ENCODE measurements around the gene ADPRHL1.

ADPRHL1 gene

DNA sequence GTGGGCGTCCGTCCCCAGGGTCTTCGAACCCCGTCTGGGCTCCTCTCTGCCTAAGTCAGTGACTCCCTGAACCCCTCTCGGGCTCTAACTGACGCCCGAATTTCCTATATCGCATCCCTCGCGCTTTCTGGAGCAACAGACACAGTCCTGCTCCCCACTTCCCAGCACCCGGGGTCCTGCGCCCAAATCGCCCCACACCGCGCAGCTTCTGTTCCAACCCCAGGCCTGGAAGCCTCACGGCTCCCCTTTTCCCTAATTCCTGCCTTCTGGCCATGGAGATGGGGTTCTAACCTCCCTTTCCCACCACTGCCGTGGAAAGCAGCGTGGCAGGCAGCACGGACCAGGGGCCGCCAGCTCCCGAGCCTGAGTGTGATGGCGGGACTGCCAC lies 87.7 kb downstream of the ADPRHL1 start:
- H3K4me3 ChIP-seq (ENCODE audit: insufficient read length, low read depth), result no peak overlapping the region
- no peaks in the 10 kb centered on the region for H3K9me3 ChIP-seq (ENCODE audit: insufficient read depth, low read length)
- H3K27me3 ChIP-seq (ENCODE audit: insufficient read depth, insufficient read length), result no peaks in the 10 kb centered on the region
- no peak for DNase-seq (ENCODE audit: low read depth, low spot score)
- H3K36me3 ChIP-seq (ENCODE audit: insufficient read depth, insufficient read length, low read length), result peaks cover 3% of the 10 kb centered on the region
- peaks cover 22% of the 10 kb centered on the region for H3K4me1 ChIP-seq (ENCODE audit: insufficient read depth, insufficient read length)
- no peak for TF ChIP-seq ZNF274 (IDR thresholded peaks at IDR 0.05; ENCODE audit: low read depth, low read length)
- TF ChIP-seq YY1 (IDR thresholded peaks at IDR 0.05; ENCODE audit: insufficient read depth, insufficient read length), result no peak
- TF ChIP-seq SUZ12 (IDR thresholded peaks at IDR 0.05; ENCODE audit: extremely low read depth, insufficient read depth, insufficient read length), result no peak
- peak overlapping the region; percentile 32 for H3K9ac ChIP-seq (ENCODE audit: insufficient read length, low read depth)

DNA sequence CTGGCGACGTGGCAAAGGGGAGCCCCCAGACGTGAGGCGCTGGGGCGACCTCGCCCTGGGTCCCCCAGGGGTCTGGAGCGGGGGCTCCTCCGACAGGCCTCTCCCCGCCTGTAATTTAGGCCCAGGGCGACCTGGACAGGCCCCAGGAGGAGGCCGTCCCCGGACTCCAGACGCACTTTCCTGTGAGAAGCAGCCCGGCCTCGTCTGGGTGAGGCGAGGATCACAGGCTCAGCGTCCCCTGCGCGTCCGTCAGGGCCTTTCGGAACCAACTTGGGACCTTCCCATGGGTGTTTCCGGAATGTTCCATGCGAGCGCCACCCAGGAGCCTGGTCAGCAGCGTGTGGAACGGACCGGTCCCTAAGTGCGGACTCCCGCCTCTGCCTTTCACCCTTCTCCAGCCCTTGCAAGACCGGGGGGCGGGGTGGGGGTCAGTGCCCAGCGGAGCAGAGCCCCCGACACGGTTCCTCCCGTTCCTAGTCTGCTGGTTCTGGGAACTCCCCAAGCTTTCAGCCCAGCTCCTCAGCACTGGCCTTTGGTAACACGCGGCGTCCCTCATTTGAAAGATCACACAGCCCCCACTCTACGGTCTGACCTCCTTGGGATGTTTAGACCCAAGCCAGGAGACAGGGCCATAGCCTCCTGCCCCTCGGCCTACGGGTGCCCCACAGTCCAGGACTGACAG lies 88.2 kb downstream of the ADPRHL1 start:
- Histone ChIP-seq H3K9ac (ENCODE audit: insufficient read length, low read depth) (no peak overlapping the region), H3K27me3 (ENCODE audit: insufficient read depth, insufficient read length) (no peaks in the 10 kb centered on the region), H3K4me3 (ENCODE audit: insufficient read length, low read depth) (no peak overlapping the region), H3K36me3 (ENCODE audit: insufficient read depth, insufficient read length, low read length) (peaks cover 3% of the 10 kb centered on the region), H3K9me3 (ENCODE audit: insufficient read depth, low read length) (no peaks in the 10 kb centered on the region), H3K4me1 (ENCODE audit: insufficient read depth, insufficient read length) (peaks cover 22% of the 10 kb centered on the region)
- TF ChIP-seq YY1 (IDR thresholded peaks at IDR 0.05; ENCODE audit: insufficient read depth, insufficient read length) (no peak), ZNF274 (IDR thresholded peaks at IDR 0.05; ENCODE audit: low read depth, low read length) (no peak), SUZ12 (IDR thresholded peaks at IDR 0.05; ENCODE audit: extremely low read depth, insufficient read depth, insufficient read length) (no peak)
- no peak for DNase-seq (ENCODE audit: low read depth, low spot score)

DNA sequence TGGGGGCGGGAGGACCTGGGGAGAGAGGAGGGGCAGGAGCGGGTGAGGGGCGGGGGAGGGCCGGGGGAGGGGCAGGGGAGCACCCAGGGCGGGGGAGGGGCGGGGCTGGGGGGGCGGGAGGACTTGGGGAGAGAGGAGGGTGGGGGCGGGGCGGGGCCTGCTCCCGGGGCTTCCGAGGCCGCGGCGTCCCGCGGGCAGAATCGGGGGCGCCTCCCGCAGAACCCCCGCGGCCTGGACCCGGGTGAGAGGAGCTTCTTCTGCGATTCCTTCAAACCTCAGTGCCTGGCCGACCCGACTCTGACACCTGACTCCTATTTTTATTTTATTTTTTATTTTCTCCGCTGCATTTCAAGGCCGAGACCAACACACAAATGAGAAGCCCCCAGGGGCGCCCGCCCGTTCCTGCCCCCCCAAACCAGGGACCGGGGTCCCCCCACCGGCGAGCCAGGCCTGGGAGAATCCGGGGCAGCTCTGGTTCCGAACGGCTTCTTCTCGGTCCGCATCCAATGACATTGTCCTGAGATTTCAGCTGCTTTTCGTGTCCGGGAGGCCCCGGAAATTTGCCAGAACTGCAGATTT lies 88.9 kb downstream of the ADPRHL1 start:
- Histone ChIP-seq H3K4me3 (ENCODE audit: insufficient read length, low read depth) (no peak overlapping the region), H3K4me1 (ENCODE audit: insufficient read depth, insufficient read length) (peaks cover 20% of the 10 kb centered on the region), H3K9me3 (ENCODE audit: insufficient read depth, low read length) (no peaks in the 10 kb centered on the region), H3K36me3 (ENCODE audit: insufficient read depth, insufficient read length, low read length) (peaks cover 7% of the 10 kb centered on the region), H3K27me3 (ENCODE audit: insufficient read depth, insufficient read length) (no peaks in the 10 kb centered on the region), H3K9ac (ENCODE audit: insufficient read length, low read depth) (no peak overlapping the region)
- TF ChIP-seq YY1 (IDR thresholded peaks at IDR 0.05; ENCODE audit: insufficient read depth, insufficient read length) (no peak), SUZ12 (IDR thresholded peaks at IDR 0.05; ENCODE audit: extremely low read depth, insufficient read depth, insufficient read length) (no peak), ZNF274 (IDR thresholded peaks at IDR 0.05; ENCODE audit: low read depth, low read length) (no peak)
- no peak for DNase-seq (ENCODE audit: low read depth, low spot score)

DNA sequence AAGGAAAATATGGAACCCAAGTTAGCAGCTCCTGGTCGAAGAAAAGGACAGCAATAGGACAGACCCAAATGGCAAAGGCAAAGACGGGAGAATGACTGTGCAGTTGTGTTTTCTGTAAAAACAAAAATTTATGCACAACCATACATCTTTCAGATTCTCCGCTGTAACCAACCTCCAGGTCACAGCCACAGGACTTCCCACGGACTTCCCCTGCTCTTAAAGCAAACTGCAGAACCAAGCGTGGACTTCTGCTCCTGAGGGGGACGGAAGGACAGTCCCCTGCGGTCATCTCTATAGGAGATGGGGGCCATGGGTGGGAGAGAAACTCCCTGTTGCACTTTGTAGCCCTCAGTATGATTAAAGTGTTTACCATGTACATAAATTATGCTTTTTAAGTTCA lies 91.9 kb downstream of the ADPRHL1 start:
- Histone ChIP-seq H3K4me3 (ENCODE audit: insufficient read length, low read depth) (no peak overlapping the region), H3K27me3 (ENCODE audit: insufficient read depth, insufficient read length) (no peaks in the 10 kb centered on the region), H3K9me3 (ENCODE audit: insufficient read depth, low read length) (no peaks in the 10 kb centered on the region), H3K9ac (ENCODE audit: insufficient read length, low read depth) (peak overlapping the region; percentile 0), H3K4me1 (ENCODE audit: insufficient read depth, insufficient read length) (peaks cover 15% of the 10 kb centered on the region), H3K36me3 (ENCODE audit: insufficient read depth, insufficient read length, low read length) (peaks cover 9% of the 10 kb centered on the region)
- DNase-seq (ENCODE audit: low read depth, low spot score), result no peak
- TF ChIP-seq ZNF274 (IDR thresholded peaks at IDR 0.05; ENCODE audit: low read depth, low read length) (no peak), SUZ12 (IDR thresholded peaks at IDR 0.05; ENCODE audit: extremely low read depth, insufficient read depth, insufficient read length) (no peak), YY1 (IDR thresholded peaks at IDR 0.05; ENCODE audit: insufficient read depth, insufficient read length) (no peak)

DNA sequence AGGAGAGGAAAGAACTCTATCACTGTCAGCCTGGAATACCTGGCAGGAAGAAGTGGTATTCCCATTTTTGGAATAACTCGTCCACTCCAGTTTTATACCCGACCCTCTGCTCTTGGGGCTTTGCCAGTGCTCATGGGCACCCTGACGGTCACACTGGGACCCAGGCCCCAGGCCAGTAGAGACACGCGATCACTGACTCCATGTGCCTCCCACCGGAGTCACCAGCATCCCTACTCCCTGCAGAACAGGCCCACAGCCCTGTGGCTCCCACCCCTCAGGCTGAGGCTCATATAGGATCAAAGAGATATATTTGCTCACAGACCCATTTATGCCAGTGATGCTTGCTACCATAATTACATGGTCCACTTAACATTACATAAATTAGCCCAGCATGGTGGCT lies 92.8 kb downstream of the ADPRHL1 start:
- Histone ChIP-seq H3K9ac (ENCODE audit: insufficient read length, low read depth) (no peak overlapping the region), H3K9me3 (ENCODE audit: insufficient read depth, low read length) (no peaks in the 10 kb centered on the region), H3K4me3 (ENCODE audit: insufficient read length, low read depth) (no peak overlapping the region), H3K4me1 (ENCODE audit: insufficient read depth, insufficient read length) (peaks cover 8% of the 10 kb centered on the region), H3K27me3 (ENCODE audit: insufficient read depth, insufficient read length) (no peaks in the 10 kb centered on the region), H3K36me3 (ENCODE audit: insufficient read depth, insufficient read length, low read length) (peaks cover 9% of the 10 kb centered on the region)
- no peak for DNase-seq (ENCODE audit: low read depth, low spot score)
- TF ChIP-seq SUZ12 (IDR thresholded peaks at IDR 0.05; ENCODE audit: extremely low read depth, insufficient read depth, insufficient read length), result no peak
- no peak for TF ChIP-seq ZNF274 (IDR thresholded peaks at IDR 0.05; ENCODE audit: low read depth, low read length)
- no peak for TF ChIP-seq YY1 (IDR thresholded peaks at IDR 0.05; ENCODE audit: insufficient read depth, insufficient read length)

DNA sequence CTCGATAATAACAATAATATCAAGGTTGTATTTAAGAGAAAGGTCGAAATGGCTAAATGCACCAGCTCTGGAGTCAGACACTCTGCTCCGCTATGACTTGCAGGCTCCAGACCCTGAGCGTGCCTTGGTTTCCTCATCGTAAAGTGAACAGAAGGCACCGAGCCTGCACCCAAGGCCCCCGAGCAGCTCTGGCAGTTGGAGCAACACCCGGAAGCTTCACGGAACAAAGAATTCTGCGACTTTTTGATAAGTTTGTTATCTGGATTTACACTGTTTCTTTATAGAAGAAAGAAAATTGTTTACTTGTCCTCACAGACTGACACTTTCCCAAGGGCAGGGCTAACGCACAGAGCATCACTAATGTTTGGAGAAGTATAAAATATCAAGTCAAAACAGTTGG lies 93.7 kb downstream of the ADPRHL1 start:
- TF ChIP-seq SUZ12 (IDR thresholded peaks at IDR 0.05; ENCODE audit: extremely low read depth, insufficient read depth, insufficient read length) (no peak), YY1 (IDR thresholded peaks at IDR 0.05; ENCODE audit: insufficient read depth, insufficient read length) (no peak), ZNF274 (IDR thresholded peaks at IDR 0.05; ENCODE audit: low read depth, low read length) (no peak)
- Histone ChIP-seq H3K9me3 (ENCODE audit: insufficient read depth, low read length) (no peaks in the 10 kb centered on the region), H3K36me3 (ENCODE audit: insufficient read depth, insufficient read length, low read length) (peaks cover 16% of the 10 kb centered on the region), H3K9ac (ENCODE audit: insufficient read length, low read depth) (no peak overlapping the region), H3K4me3 (ENCODE audit: insufficient read length, low read depth) (no peak overlapping the region), H3K27me3 (ENCODE audit: insufficient read depth, insufficient read length) (no peaks in the 10 kb centered on the region), H3K4me1 (ENCODE audit: insufficient read depth, insufficient read length) (peaks cover 3% of the 10 kb centered on the region)
- DNase-seq (ENCODE audit: low read depth, low spot score), result no peak

DNA sequence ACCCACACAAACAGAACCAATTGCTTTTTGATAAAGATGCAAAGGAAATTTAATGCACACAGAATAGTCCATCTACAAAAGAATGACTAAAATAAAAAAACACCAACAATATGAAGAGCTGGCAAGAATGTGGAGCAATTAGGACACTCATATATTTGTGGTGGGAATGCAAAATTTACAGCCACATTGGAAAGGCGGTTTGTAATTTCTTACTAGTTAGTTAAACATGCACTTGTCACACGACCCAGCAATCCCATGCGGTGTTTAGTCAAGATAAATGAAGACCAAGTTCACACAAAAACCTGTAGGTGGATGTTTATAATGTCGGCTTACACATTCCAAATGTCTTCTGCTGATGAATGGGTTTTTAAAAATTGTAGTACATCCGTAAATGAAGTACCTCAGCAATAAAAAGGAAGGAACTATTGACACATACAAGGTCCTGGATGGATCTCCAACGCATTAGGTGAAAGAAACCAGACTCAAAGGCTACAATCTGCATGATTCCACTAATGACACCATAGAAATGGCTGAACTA lies 94.6 kb downstream of the ADPRHL1 start:
- TF ChIP-seq YY1 (IDR thresholded peaks at IDR 0.05; ENCODE audit: insufficient read depth, insufficient read length), result no peak
- TF ChIP-seq SUZ12 (IDR thresholded peaks at IDR 0.05; ENCODE audit: extremely low read depth, insufficient read depth, insufficient read length), result no peak
- no peak for TF ChIP-seq ZNF274 (IDR thresholded peaks at IDR 0.05; ENCODE audit: low read depth, low read length)
- Histone ChIP-seq H3K36me3 (ENCODE audit: insufficient read depth, insufficient read length, low read length) (peaks cover 20% of the 10 kb centered on the region), H3K9me3 (ENCODE audit: insufficient read depth, low read length) (no peaks in the 10 kb centered on the region), H3K27me3 (ENCODE audit: insufficient read depth, insufficient read length) (no peaks in the 10 kb centered on the region), H3K9ac (ENCODE audit: insufficient read length, low read depth) (no peak overlapping the region), H3K4me1 (ENCODE audit: insufficient read depth, insufficient read length) (peaks cover 3% of the 10 kb centered on the region), H3K4me3 (ENCODE audit: insufficient read length, low read depth) (no peak overlapping the region)
- no peak for DNase-seq (ENCODE audit: low read depth, low spot score)
